Skeletal muscle tissue (tissue), 4 donors: Measurements from ENCODE around the gene FLYWCH2. TPM values are rescaled to one million over a fixed set of nuclear protein-coding genes. Genes with fewer than 3 reads are reported as not detected.

ENCODE experiments used
- H3K27ac ChIP-seq: one replicate; pipeline ENCODE4 v1.7.0; 2013; ENCODE audit warnings: mild to moderate bottlenecking, low read depth, low read length, inconsistent platforms
- H3K27me3 ChIP-seq, 3 donors: one replicate each; pipeline ENCODE4 v1.7.0; 2013; ENCODE audit warnings: low read length in 3 of 3; ENCODE audit not compliant: control insufficient read depth in 3 of 3, insufficient read depth in 3 of 3
- H3K36me3 ChIP-seq, 3 donors: one replicate each; pipeline ENCODE4 v1.7.0; 2013; ENCODE audit warnings: low read length in 3 of 3; ENCODE audit not compliant: control insufficient read depth in 3 of 3, insufficient read depth in 3 of 3
- H3K4me1 ChIP-seq, 3 donors: one replicate each; pipeline ENCODE4 v1.7.0; 2013; ENCODE audit warnings: low read length in 3 of 3, mild to moderate bottlenecking in 3 of 3; ENCODE audit not compliant: control insufficient read depth in 3 of 3, insufficient read depth in 3 of 3
- H3K4me3 ChIP-seq, 3 donors: one replicate each; pipeline ENCODE4 v1.7.0; 2013; ENCODE audit warnings: low read length in 3 of 3
- H3K9ac ChIP-seq, 3 donors: one replicate each; pipeline ENCODE4 v1.7.0; 2013; ENCODE audit warnings: low read length in 3 of 3, mild to moderate bottlenecking in 3 of 3, moderate library complexity in 2 of 3, low read depth in 1 of 3
- H3K9me3 ChIP-seq, 3 donors: one replicate each; pipeline ENCODE4 v1.7.0; 2013; ENCODE audit warnings: low read length in 3 of 3; ENCODE audit not compliant: control insufficient read depth in 3 of 3
- total RNA-seq: library from RNA; depleted of rRNA; stranded (reverse); fragments of >200 nt; gene quantifications from one replicate; pipeline ENCODE4 v1.2.3, GENCODE V29; 2014
- donor health status: Osteomylitis.

Gene FLYWCH2
- total RNA-seq, 1 donor from 2014 or later: 10.4 TPM

DNA sequence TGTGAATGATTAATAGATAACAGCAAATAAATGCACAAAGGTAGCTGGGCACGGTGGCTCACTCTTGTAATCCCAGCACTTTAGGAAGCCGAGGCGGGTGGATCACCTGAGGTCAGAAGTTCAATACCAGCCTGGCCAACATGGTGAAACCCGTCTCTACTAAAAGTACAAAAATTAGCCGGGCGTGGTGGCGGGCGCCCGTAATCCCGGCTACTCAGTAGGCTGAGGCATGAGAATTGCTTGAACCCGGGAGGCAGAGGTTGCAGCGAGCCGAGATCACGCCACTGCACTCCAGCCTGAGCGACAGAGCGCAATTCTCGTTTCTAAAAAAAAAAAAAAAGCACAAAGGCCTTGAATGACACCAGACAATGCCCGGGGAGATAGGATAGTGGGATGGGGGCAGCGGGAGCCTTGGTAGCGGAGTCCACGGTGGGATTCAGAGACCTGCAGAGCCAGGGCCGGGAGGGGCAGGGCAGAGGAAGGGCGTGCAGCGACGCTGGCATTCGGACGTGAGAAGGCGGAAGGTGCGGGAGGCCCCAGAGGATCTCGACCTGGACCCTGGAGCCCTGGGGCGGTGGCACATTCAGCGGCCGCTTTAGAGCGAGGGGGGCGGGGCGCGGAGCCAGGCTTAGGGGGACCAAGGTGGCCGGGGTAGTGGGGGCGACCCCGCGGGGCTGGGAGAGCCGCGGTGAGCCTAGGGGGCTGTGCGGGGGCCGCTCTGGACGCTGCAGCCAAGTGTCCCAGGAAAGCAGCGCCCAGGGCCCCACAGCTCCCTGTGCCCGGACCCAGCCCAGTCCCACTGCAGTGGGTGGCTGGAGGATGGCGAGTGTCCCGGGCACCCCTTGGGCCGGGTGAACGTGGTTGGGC, 999 bp upstream of the FLYWCH2 start:
- Histone ChIP-seq H3K9ac (peak overlapping the region; percentile 76 to 92 (median 83)), H3K9me3 (no peaks in the 10 kb centered on the region), H3K36me3 (no peaks in the 10 kb centered on the region)

DNA sequence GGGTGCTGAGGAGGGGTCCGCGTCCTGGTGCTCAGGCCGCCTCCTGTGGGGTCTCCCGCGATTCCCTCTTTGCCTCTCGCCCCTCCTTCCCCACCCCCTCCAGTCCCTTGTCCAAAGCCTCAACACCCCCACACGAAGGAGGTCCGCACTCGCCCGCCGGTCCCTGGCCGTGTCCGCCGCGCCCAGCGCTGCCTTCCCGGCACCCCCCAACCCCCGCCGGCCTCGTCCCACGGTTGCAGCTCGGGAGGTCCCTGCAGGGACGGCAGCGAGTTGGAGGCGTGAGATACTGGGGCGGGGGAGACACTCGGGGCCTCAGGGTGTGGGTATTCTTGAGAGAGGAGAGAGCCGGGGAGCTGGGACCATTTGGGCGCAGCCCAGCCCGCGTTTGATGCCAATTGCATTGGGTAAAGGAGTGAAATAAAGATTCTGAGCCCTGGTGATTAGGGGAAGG, 468 bp downstream of the FLYWCH2 start:
- H3K36me3 ChIP-seq: no peaks in the 10 kb centered on the region
- H3K9ac ChIP-seq: peak overlapping the region; percentile 79 to 92 (median 90)
- peak overlapping the region; percentile 89 to 94 (median 91) for H3K4me3 ChIP-seq
- H3K4me1 ChIP-seq: peaks cover 7 to 9% (median 7%) of the 10 kb centered on the region in 3 donors
- no peaks in the 10 kb centered on the region for H3K27me3 ChIP-seq
- H3K9me3 ChIP-seq: no peaks in the 10 kb centered on the region
- peak overlapping the region; percentile 89 for H3K27ac ChIP-seq

More for the DNA sequence above, 999 bp upstream of the FLYWCH2 start:
- peak overlapping the region; percentile 89 for H3K27ac ChIP-seq
- peak overlapping the region; percentile 89 to 94 (median 91) for H3K4me3 ChIP-seq
- no peaks in the 10 kb centered on the region for H3K27me3 ChIP-seq
- peaks cover 7 to 9% (median 7%) of the 10 kb centered on the region in 3 donors for H3K4me1 ChIP-seq

DNA sequence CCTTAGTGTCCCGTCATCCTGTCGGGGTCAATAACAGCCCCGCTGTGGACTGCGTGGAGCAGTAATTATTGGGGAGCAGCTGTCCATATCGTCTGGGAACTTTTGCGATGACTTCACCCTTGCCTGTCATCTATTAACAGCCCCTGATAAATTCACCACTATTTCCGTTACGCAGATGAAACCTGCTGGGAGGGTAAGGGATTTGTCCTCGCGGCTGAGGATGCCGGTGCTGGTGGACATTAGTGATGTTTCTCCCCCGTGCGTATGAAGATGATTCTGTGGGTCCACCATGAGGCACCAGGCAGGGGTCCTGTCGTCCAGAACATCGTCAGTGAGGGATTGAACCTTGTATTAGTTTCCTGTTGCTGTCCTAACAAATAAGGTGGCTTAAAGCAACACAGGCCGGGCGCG, 1.0 kb downstream of the FLYWCH2 start:
- no peaks in the 10 kb centered on the region for H3K36me3 ChIP-seq
- peak overlapping the region; percentile 89 for H3K27ac ChIP-seq
- peak overlapping the region; percentile 79 to 92 (median 90) for H3K9ac ChIP-seq
- H3K9me3 ChIP-seq: no peaks in the 10 kb centered on the region
- H3K4me1 ChIP-seq: peaks cover 7 to 9% (median 7%) of the 10 kb centered on the region in 3 donors
- peak overlapping the region; percentile 89 to 94 (median 91) for H3K4me3 ChIP-seq
- H3K27me3 ChIP-seq: no peaks in the 10 kb centered on the region

DNA sequence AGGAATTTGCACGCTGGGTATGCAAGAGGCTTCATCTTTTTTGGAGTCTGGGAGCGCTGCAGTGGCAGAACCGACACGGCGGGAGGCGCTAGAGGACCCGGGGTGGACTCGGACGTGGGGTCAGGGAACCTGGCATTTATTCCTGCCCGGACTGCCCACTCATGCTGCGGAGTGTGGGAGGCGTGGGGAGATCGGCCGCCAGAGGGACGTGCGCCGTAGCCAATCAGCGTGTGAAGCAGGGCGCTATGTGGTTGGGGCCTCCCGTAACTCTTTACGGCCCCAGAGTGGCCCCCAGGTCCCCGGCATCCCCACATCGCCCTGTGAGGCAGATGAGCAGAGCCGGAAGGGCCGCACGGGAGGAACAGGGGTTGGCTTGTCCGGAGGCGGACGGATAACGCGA, 11.2 kb downstream of the FLYWCH2 start:
- no peak overlapping the region for H3K27ac ChIP-seq
- H3K4me1 ChIP-seq: peaks cover 2 to 5% (median 3%) of the 10 kb centered on the region in 3 donors
- H3K9me3 ChIP-seq: no peaks in the 10 kb centered on the region
- H3K9ac ChIP-seq: no peak overlapping the region
- no peaks in the 10 kb centered on the region for H3K27me3 ChIP-seq
- peaks cover 0 to 21% (median 4%) of the 10 kb centered on the region in 3 donors for H3K36me3 ChIP-seq
- no peak overlapping the region for H3K4me3 ChIP-seq

DNA sequence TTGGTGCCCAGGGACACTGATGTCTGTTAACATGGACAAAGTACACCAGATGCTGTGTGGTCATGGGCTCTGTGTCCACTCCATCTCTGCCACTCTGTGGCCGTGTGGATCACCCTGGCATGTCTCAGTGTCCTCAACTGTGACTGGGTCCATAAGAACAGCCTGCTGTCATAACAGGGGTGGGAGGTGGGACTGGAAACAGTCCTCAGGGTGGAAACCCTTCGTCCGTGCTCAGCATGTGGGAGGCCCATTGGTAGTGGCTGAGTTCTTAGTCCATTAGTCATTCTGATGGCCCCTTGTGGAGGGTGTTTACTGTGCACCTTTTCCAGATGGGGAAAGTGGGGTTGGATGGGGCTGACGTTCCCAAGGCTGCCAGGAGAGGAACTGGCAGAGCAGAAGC, 12.8 kb downstream of the FLYWCH2 start:
- no peak overlapping the region for H3K9ac ChIP-seq
- H3K27ac ChIP-seq: no peak overlapping the region
- H3K36me3 ChIP-seq: peaks cover 0 to 21% (median 4%) of the 10 kb centered on the region in 3 donors
- H3K27me3 ChIP-seq: no peaks in the 10 kb centered on the region
- H3K4me3 ChIP-seq: no peak overlapping the region
- H3K4me1 ChIP-seq: peaks cover 2 to 3% (median 2%) of the 10 kb centered on the region in 3 donors
- H3K9me3 ChIP-seq: no peaks in the 10 kb centered on the region

DNA sequence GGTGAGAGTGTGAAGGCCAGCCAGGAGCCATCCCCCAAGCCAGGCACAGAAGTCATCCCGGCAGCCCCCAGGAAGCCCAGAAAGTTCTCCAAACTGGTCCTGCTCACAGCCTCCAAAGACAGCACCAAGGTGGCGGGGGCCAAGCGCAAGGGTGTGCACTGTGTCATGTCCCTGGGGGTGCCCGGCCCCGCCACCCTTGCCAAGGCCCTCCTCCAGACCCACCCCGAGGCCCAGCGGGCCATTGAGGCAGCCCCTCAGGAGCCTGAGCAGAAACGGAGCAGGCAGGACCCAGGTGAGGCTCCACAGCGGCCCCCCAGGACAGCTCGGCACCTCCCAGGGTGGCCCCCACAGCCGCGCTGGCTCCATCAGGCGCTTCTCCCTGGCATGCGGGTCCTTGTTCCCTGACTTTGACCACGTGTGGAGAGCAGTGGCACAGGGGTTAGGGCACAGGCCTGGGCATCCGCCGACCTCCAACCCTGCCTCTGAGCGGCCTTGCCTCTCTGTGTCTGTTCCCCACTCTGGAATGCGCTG, 13.5 kb downstream of the FLYWCH2 start:
- Histone ChIP-seq H3K9ac (no peak overlapping the region), H3K27me3 (no peaks in the 10 kb centered on the region), H3K4me3 (no peak overlapping the region), H3K9me3 (no peaks in the 10 kb centered on the region), H3K27ac (no peak overlapping the region), H3K4me1 (no peaks in the 10 kb centered on the region), H3K36me3 (peaks cover 0 to 21% (median 4%) of the 10 kb centered on the region in 3 donors)

DNA sequence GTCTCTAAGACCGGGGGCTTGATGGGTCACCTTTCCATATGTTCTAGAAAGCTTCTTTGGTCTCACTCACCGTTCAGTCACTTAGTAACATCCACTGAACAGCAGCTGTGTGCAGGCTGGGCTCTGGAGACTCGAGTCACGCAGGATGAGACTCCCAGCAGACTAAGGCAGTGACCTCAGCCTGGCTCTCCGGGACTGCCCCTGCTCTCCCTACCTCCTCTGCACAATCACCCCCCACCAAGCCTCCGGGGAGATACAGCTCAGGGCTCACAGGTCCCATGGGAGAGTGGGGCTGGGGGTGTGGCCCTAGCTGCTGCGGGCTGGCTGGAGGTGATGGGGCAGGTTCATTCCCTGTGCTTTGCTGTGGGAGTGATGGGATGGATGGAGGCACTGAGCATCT, 14.1 kb downstream of the FLYWCH2 start:
- Histone ChIP-seq H3K4me3 (no peak overlapping the region), H3K27ac (no peak overlapping the region), H3K4me1 (no peaks in the 10 kb centered on the region), H3K9ac (no peak overlapping the region), H3K9me3 (no peaks in the 10 kb centered on the region), H3K36me3 (peaks cover 0 to 21% (median 4%) of the 10 kb centered on the region in 3 donors), H3K27me3 (no peaks in the 10 kb centered on the region)

DNA sequence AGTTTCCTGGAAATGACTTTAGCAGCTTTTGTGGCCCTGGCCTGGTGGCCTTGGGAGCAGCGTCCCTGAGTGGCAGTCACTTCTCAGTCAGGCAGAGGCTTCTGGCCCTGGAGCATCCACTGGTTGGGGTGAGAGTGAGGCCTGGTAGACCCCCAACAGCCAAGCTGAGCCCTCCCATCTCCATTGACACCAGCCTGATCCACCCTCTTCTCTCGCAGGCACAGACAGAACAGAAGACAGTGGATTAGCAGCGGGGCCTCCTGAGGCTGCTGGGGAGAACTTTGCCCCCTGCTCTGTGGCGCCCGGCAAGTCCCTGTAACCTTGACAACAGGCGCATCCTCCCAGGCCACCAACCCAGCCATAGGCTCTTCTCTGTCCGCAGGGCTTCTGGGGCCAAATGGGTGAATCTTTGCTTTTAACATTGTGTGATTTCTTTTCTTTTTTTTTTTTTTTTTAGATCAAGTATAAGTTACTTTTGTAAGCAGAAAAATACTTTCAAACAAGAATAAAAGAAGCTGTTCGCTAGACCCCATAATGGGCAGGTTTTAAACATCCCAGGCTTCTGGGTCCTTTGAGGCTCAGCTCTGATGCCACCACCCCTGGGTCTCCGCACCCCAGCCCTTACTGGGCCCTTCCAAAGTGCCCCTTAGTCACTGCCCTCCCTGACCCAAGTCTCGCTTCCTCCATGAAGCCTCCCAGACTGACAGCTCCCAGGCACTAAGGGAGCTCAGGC, 16.0 kb downstream of the FLYWCH2 start:
- no peaks in the 10 kb centered on the region for H3K27me3 ChIP-seq

DNA sequence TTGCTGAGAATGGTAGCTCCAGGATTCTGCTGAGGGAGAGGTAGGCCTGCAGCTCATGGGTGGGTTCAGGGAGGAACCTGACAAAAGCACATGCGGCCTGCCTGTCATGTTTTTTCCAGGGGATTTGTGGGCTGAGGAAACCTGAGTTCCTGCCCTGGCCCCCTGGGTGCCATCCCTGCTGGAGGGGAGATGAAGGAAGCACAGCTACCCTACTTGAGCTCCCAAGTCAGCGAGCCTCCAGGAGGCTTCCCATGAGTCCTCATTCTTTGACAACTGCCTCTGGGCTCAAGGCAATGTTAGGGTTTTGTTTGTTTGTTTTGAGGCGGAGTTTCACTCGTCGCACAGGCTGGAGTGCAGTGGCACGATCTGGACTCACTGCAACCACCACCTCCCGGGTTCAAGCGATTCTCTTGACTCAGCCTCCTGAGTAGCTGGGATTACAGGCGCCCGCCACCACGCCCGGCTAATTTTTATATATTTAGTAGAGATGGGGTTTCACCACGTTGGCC, 16.6 kb downstream of the FLYWCH2 start:
- Histone ChIP-seq H3K27me3 (no peaks in the 10 kb centered on the region), H3K36me3 (peaks cover 0 to 21% (median 4%) of the 10 kb centered on the region in 3 donors), H3K4me1 (peaks cover 5 to 9% (median 8%) of the 10 kb centered on the region in 3 donors)

More for the DNA sequence above, 16.0 kb downstream of the FLYWCH2 start:
- Histone ChIP-seq H3K36me3 (peaks cover 0 to 21% (median 4%) of the 10 kb centered on the region in 3 donors), H3K9me3 (no peaks in the 10 kb centered on the region), H3K4me1 (peaks cover 4 to 5% (median 5%) of the 10 kb centered on the region in 3 donors), H3K27ac (no peak overlapping the region), H3K9ac (peak overlapping the region in 1 of 3 donors; percentile 3), H3K4me3 (no peak overlapping the region)

More for the DNA sequence above, 16.6 kb downstream of the FLYWCH2 start:
- Histone ChIP-seq H3K9me3 (no peaks in the 10 kb centered on the region), H3K27ac (no peak overlapping the region), H3K9ac (no peak overlapping the region), H3K4me3 (no peak overlapping the region)
